Fibroblast of lung (primary cell): Measurements from ENCODE around the gene CBX8. TPM values are rescaled to one million over a fixed set of nuclear protein-coding genes. Genes with fewer than 3 reads are reported as not detected.

ENCODE experiments used
- DNase-seq, 2 donors: peaks; one replicate each; pipeline versions ENCODE4 v3.0.0 to v3.0.0-alpha.2; 2010; ENCODE audit warnings: low read depth in 2 of 2
- H2AFZ ChIP-seq: 2 replicates; pipeline ENCODE4 v1.5.1; 2012; ENCODE audit warnings: low read length, control low read depth, inconsistent platforms
- H3K27ac ChIP-seq: 2 replicates; pipeline ENCODE4 v1.5.1; 2011; ENCODE audit warnings: low read length, control low read depth; ENCODE audit not compliant: insufficient read depth
- H3K27me3 ChIP-seq: 2 replicates; pipeline ENCODE4 v1.5.1; 2011; ENCODE audit warnings: mild to moderate bottlenecking, low read length; ENCODE audit not compliant: control insufficient read depth, insufficient read depth
- H3K36me3 ChIP-seq: 2 replicates; pipeline ENCODE4 v1.5.1; 2011; ENCODE audit warnings: low read length; ENCODE audit not compliant: control insufficient read depth, insufficient read depth
- H3K4me1 ChIP-seq: 2 replicates; pipeline ENCODE4 v1.5.1; 2011; ENCODE audit warnings: low read length; ENCODE audit not compliant: control insufficient read depth, insufficient read depth; ENCODE audit errors: extremely low read depth
- H3K4me2 ChIP-seq: 2 replicates; pipeline ENCODE4 v1.5.1; 2011; ENCODE audit warnings: low read length, control low read depth; ENCODE audit not compliant: insufficient read depth; ENCODE audit errors: extremely low read depth
- H3K4me3 ChIP-seq, 4 experiments: fragments of 200-600 bp in 1 of 4; sonication (generic) in 1 of 4; replicated peaks in 1 of 4; 2 replicates each; pipeline ENCODE4 v1.5.1; 2011 to 2016; ENCODE audit warnings: low read length in 4 of 4, low read depth in 3 of 4, mild to moderate bottlenecking in 3 of 4, control low read depth in 2 of 4, inconsistent platforms in 1 of 4, mixed read lengths in 1 of 4; ENCODE audit not compliant: insufficient read depth in 1 of 4; ENCODE audit errors: control extremely low read depth in 1 of 4
- H3K79me2 ChIP-seq: 2 replicates; pipeline ENCODE4 v1.5.1; 2012; ENCODE audit warnings: mild to moderate bottlenecking, low read length, inconsistent platforms; ENCODE audit not compliant: control insufficient read depth, insufficient read depth
- H3K9ac ChIP-seq: 2 replicates; pipeline ENCODE4 v1.5.1; 2011; ENCODE audit warnings: mild to moderate bottlenecking, low read length, control low read depth; ENCODE audit not compliant: insufficient read depth
- H3K9me3 ChIP-seq: 2 replicates; pipeline ENCODE4 v1.5.1; 2012; ENCODE audit warnings: low read depth, low read length; ENCODE audit not compliant: control insufficient read depth, insufficient read depth
- H4K20me1 ChIP-seq: 2 replicates; pipeline ENCODE4 v1.5.1; 2011; ENCODE audit warnings: low read length; ENCODE audit not compliant: control insufficient read depth, insufficient read depth; ENCODE audit errors: extremely low read depth
- EZH2 ChIP-seq: IDR thresholded peaks from 2 replicates; pipeline ENCODE4 v1.5.1; 2012; ENCODE audit warnings: low read length, control low read depth, mild to moderate bottlenecking; ENCODE audit errors: missing control alignments
- polyA plus RNA-seq, 2 donors: library from polyadenylated mRNA; depleted of rRNA in 1 of 2; stranded (reverse) in 1 of 2; unstranded in 1 of 2; fragments of >200 nt; gene quantifications; 2 replicates each; pipeline ENCODE4 v1.2.1, GENCODE V29; 2011 to 2012; ENCODE audit warnings: missing spikeins in 1 of 2
- total RNA-seq: library from RNA; depleted of rRNA; stranded (reverse); fragments of >200 nt; gene quantifications from 2 replicates; pipeline ENCODE4 v1.2.1, GENCODE V29; 2014
- TF ChIP-seq, protein P1 (sequence below), 2 donors: IDR thresholded peaks in 1 of 2; conservative IDR thresholded peaks in 1 of 2; 1 replicate in 1 of 2; 2 replicates in 1 of 2; pipeline ENCODE4 v1.5.1; 2011 to 2012; ENCODE audit warnings: low read length in 2 of 2, control low read depth in 1 of 2, inconsistent platforms in 1 of 2, low read depth in 1 of 2, mild to moderate bottlenecking in 1 of 2

Gene CBX8
- total and polyA plus RNA-seq, 2 donors (not counting 1 experiment from before 2014, with no cell fraction given), result 0.19 to 4.0 TPM

DNA sequence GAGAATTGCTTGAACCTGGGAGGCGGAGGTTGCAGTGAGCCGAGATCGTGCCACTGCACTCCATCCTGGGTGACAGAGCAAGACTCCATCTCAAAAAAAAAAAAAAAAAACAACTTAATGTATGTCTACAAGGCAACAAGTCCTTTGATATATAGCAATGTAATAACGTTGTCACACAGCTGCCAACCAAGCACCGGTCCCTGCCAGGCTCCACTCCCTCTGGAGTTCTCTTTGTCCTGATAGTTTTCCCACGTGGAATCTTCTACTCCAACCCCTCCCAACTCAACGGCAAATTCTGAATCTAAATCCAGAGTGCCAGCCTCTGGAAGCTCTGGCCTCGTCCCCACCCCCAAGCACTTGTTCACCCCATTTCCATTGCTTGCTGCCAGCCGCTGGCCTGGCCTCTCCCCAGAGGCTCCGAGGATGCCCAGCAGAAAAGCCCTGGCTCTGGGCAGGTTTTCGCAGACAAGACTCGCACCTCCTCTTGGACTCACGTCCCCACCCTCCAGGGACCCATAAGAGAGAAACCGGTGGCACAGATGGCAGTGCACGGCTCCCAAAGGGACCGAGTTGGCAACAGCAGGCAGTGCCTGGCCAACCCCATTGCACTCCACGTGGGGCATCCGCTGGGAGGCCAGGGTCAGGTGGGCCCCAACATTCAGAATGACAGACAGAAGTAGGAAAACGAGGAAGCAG lies 34.8 kb downstream of the CBX8 start:
- Histone ChIP-seq H3K9ac (no peak overlapping the region), H3K4me3 (no peak overlapping the region), H3K4me2 (no peak overlapping the region), H3K27me3 (peaks cover 6% of the 10 kb centered on the region), H2AFZ (no peak overlapping the region), H3K4me1 (no peaks in the 10 kb centered on the region), H3K9me3 (no peaks in the 10 kb centered on the region), H3K36me3 (no peaks in the 10 kb centered on the region), H4K20me1 (no peaks in the 10 kb centered on the region), H3K79me2 (no peaks in the 10 kb centered on the region), H3K27ac (no peak overlapping the region)
- no peak for TF ChIP-seq EZH2
- TF ChIP-seq, protein P1, sequence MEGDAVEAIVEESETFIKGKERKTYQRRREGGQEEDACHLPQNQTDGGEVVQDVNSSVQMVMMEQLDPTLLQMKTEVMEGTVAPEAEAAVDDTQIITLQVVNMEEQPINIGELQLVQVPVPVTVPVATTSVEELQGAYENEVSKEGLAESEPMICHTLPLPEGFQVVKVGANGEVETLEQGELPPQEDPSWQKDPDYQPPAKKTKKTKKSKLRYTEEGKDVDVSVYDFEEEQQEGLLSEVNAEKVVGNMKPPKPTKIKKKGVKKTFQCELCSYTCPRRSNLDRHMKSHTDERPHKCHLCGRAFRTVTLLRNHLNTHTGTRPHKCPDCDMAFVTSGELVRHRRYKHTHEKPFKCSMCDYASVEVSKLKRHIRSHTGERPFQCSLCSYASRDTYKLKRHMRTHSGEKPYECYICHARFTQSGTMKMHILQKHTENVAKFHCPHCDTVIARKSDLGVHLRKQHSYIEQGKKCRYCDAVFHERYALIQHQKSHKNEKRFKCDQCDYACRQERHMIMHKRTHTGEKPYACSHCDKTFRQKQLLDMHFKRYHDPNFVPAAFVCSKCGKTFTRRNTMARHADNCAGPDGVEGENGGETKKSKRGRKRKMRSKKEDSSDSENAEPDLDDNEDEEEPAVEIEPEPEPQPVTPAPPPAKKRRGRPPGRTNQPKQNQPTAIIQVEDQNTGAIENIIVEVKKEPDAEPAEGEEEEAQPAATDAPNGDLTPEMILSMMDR (conservative IDR thresholded peaks at IDR 0.05 in 1 of 2, IDR thresholded peaks at IDR 0.05 in 1 of 2; ENCODE audit: low read depth in 1 of 2, low read length in 2 of 2), result no peak
- no peak for DNase-seq

GRCh38 chr17:79760197-79760906 lies 36.5 kb downstream of the CBX8 start:
- Histone ChIP-seq H3K9ac (no peak overlapping the region), H3K4me3 (no peak overlapping the region), H4K20me1 (no peaks in the 10 kb centered on the region), H3K4me2 (no peak overlapping the region), H3K27ac (no peak overlapping the region), H3K4me1 (no peaks in the 10 kb centered on the region), H3K9me3 (no peaks in the 10 kb centered on the region), H3K27me3 (no peaks in the 10 kb centered on the region), H3K36me3 (no peaks in the 10 kb centered on the region), H2AFZ (no peak overlapping the region), H3K79me2 (no peaks in the 10 kb centered on the region)
- no peak for DNase-seq
- TF ChIP-seq EZH2, result no peak
- TF ChIP-seq, protein P1 (conservative IDR thresholded peaks at IDR 0.05 in 1 of 2, IDR thresholded peaks at IDR 0.05 in 1 of 2; ENCODE audit: low read depth in 1 of 2, low read length in 2 of 2), result no peak

DNA sequence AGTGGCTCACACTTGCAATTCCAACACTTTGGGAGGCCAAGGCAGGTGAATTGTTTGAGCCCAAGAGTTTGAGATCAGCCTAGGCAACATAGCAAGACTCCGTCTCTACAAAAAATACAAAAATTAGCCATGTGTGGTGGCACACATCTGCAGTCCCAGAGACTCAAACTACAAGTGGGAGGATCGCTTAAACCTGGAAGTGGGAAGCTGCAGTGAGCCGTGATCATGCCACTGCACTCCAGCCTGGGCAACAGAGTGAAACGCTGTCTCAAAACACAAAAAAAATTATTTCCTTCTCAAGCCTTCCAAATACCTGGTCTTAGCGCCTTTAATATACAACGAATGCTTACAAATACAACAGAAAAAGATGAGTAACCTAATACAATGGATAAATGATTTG lies 38.6 kb downstream of the CBX8 start:
- no peak overlapping the region for H2AFZ ChIP-seq
- H3K79me2 ChIP-seq, result no peaks in the 10 kb centered on the region
- no peaks in the 10 kb centered on the region for H3K36me3 ChIP-seq
- no peak for DNase-seq
- H4K20me1 ChIP-seq, result no peaks in the 10 kb centered on the region
- TF ChIP-seq, protein P1 (conservative IDR thresholded peaks at IDR 0.05 in 1 of 2, IDR thresholded peaks at IDR 0.05 in 1 of 2; ENCODE audit: low read depth in 1 of 2, low read length in 2 of 2), result no peak
- no peak for TF ChIP-seq EZH2
- no peak overlapping the region for H3K9ac ChIP-seq
- no peaks in the 10 kb centered on the region for H3K4me1 ChIP-seq
- H3K27me3 ChIP-seq, result peaks cover 2% of the 10 kb centered on the region
- no peak overlapping the region for H3K4me2 ChIP-seq
- no peaks in the 10 kb centered on the region for H3K9me3 ChIP-seq
- H3K27ac ChIP-seq, result no peak overlapping the region
- H3K4me3 ChIP-seq, result no peak overlapping the region
